NCI-H1092 treated with DMSO at 0.1 percent for 48 hours (cell line): ENCODE results near the gene PRR13.
"Not testable (repeated sequence)": the region's sequence is repeated elsewhere in the genome, so short reads cannot be mapped to it uniquely, and the experiment has no call there.

Experiments
- DNase-seq: peaks from one replicate; lab custom pipeline; 2025; lab: John Stamatoyannopoulos, UW

Gene PRR13

GRCh38 chr12:53472056-53472582 lies 30.6 kb downstream of the PRR13 start:
- no peak for DNase-seq

GRCh38 chr12:53474077-53474476 lies 32.5 kb downstream of the PRR13 start:
- DNase-seq: no peak

- DNase-seq: no peak
Observed at GRCh38 chr12:53474819-53475218, 33.3 kb downstream of the PRR13 start.

- no peak for DNase-seq
Observed at GRCh38 chr12:53476769-53477209, 35.3 kb downstream of the PRR13 start.

GRCh38 chr12:53478865-53479264 lies 37.3 kb downstream of the PRR13 start:
- no peak for DNase-seq

- DNase-seq: no peak
Observed at GRCh38 chr12:53479331-53479730, 37.8 kb downstream of the PRR13 start.

- no peak for DNase-seq
Observed at GRCh38 chr12:53480491-53481442, 39.2 kb downstream of the PRR13 start.

GRCh38 chr12:53481458-53481857 lies 39.9 kb downstream of the PRR13 start:
- not testable (repeated sequence) for DNase-seq

GRCh38 chr12:53481939-53482586 lies 40.5 kb downstream of the PRR13 start:
- no peak for DNase-seq

- DNase-seq: no peak
Observed at GRCh38 chr12:53482626-53483168, 41.2 kb downstream of the PRR13 start.

- DNase-seq: no peak
Observed at GRCh38 chr12:53483225-53483978, 41.9 kb downstream of the PRR13 start.

GRCh38 chr12:53483979-53484377 lies 42.4 kb downstream of the PRR13 start:
- DNase-seq: no peak

- no peak for DNase-seq
Observed at GRCh38 chr12:53484686-53485575, 43.4 kb downstream of the PRR13 start.

GRCh38 chr12:53485955-53486735 lies 44.6 kb downstream of the PRR13 start:
- no peak for DNase-seq

- DNase-seq: no peak
Observed at GRCh38 chr12:53486736-53487487, 45.4 kb downstream of the PRR13 start.

- no peak for DNase-seq
Observed at GRCh38 chr12:53489242-53489864, 47.8 kb downstream of the PRR13 start.

GRCh38 chr12:53492188-53492587 lies 50.7 kb downstream of the PRR13 start:
- DNase-seq: no peak

GRCh38 chr12:53492830-53493609 lies 51.5 kb downstream of the PRR13 start:
- peak; percentile 86 for DNase-seq
